SK-N-SH (cell line): ENCODE results near the gene ST6GALNAC6. TPM values are rescaled to one million over a fixed set of nuclear protein-coding genes. Genes with fewer than 3 reads are reported as not detected.

Source experiments
- CTCF ChIA-PET: fragments of 300-600, 350-600 bp; formaldehyde crosslinking; extraction: SDS; loops from one replicate; lab custom pipeline; 2021; lab: Yijun Ruan, JAX
- POLR2A ChIA-PET: fragments of 350-600 bp; sonication (Branson Sonifier 250); formaldehyde crosslinking; extraction: SDS; loops from one replicate; lab custom pipeline; 2020; ENCODE audit warnings: antibody characterized with exemption, inconsistent platforms; lab: Yijun Ruan, JAX
- DNase-seq: peaks from one replicate; pipeline ENCODE4 v3.0.0; 2012
- H2AFZ ChIP-seq: fragments of 200-600 bp; sonication (generic); 2 replicates; pipeline ENCODE4 v1.8.1; 2016; ENCODE audit warnings: antibody characterized with exemption, mild to moderate bottlenecking, low read depth
- H3F3A ChIP-seq: fragments of 200-600 bp; sonication (generic); replicated peaks from 2 replicates; pipeline ENCODE3; 2016; ENCODE audit warnings: antibody characterized with exemption, mild to moderate bottlenecking; ENCODE audit not compliant: insufficient read depth
- H3K27ac ChIP-seq, 2 experiments: fragments of 200-500 bp in 1 of 2; fragments of 200-600 bp in 1 of 2; sonication (Bioruptor generic) in 1 of 2; sonication (generic), shearing (Covaris generic) in 1 of 2; 2 replicates each; pipeline versions ENCODE4 v1.5.1 to v1.6.1; 2014 to 2016; ENCODE audit warnings: low read depth in 2 of 2, inconsistent platforms in 1 of 2, low read length in 1 of 2, mild to moderate bottlenecking in 1 of 2, mixed read lengths in 1 of 2
- H3K27me3 ChIP-seq: fragments of 200-600 bp; sonication (generic), shearing (Covaris generic); 2 replicates; pipeline ENCODE4 v1.6.1; 2016; ENCODE audit warnings: mixed run types; ENCODE audit not compliant: insufficient read depth
- H3K36me3 ChIP-seq, 2 experiments: fragments of 200-500 bp in 1 of 2; fragments of 200-600 bp in 1 of 2; sonication (Bioruptor generic) in 1 of 2; sonication (generic) in 1 of 2; replicated peaks in 1 of 2; 2 replicates each; pipeline versions ENCODE3 to v1.5.1; 2014 to 2016; ENCODE audit warnings: low read length in 1 of 2, mild to moderate bottlenecking in 1 of 2; ENCODE audit not compliant: insufficient read depth in 2 of 2, control insufficient read depth in 1 of 2
- H3K4me1 ChIP-seq, 2 experiments: fragments of 200-500 bp in 1 of 2; fragments of 200-600 bp in 1 of 2; sonication (Bioruptor generic) in 1 of 2; sonication (generic), shearing (Covaris generic) in 1 of 2; 2 replicates each; pipeline versions ENCODE4 v1.5.1 to v1.6.1; 2014 to 2016; ENCODE audit warnings: low read depth in 1 of 2, low read length in 1 of 2, mixed run types in 1 of 2; ENCODE audit not compliant: insufficient read depth in 2 of 2, control insufficient read depth in 1 of 2
- H3K4me2 ChIP-seq: fragments of 200-600 bp; sonication (generic), shearing (Covaris generic); 2 replicates; pipeline ENCODE4 v1.6.1; 2017; ENCODE audit warnings: mixed run types
- H3K4me3 ChIP-seq, 2 experiments: fragments of 200-500 bp in 1 of 2; fragments of 200-600 bp in 1 of 2; sonication (Bioruptor generic) in 1 of 2; sonication (generic), shearing (Covaris generic) in 1 of 2; 2 replicates each; pipeline versions ENCODE4 v1.5.1 to v1.8.1; 2014 to 2016; ENCODE audit warnings: low read depth in 2 of 2, inconsistent platforms in 1 of 2, low read length in 1 of 2, mild to moderate bottlenecking in 1 of 2, mixed read lengths in 1 of 2, moderate library complexity in 1 of 2
- H3K79me2 ChIP-seq: fragments of 200-600 bp; sonication (generic); 2 replicates; pipeline ENCODE4 v1.8.1; 2017; ENCODE audit warnings: mild to moderate bottlenecking; ENCODE audit not compliant: insufficient read depth
- H3K9ac ChIP-seq: fragments of 200-600 bp; sonication (generic); 2 replicates; pipeline ENCODE4 v1.6.1; 2017; ENCODE audit warnings: mixed run types
- H3K9me2 ChIP-seq: fragments of 200-600 bp; sonication (generic); 2 replicates; pipeline ENCODE4 v1.6.1; 2017; ENCODE audit warnings: mixed run types
- H3K9me3 ChIP-seq: fragments of 200-600 bp; sonication (generic); 2 replicates; pipeline ENCODE4 v1.6.1; 2017; ENCODE audit warnings: mixed run types, mild to moderate bottlenecking, moderate library complexity
- H4K20me1 ChIP-seq: fragments of 200-600 bp; sonication (generic); 2 replicates; pipeline ENCODE4 v1.6.1; 2017; ENCODE audit warnings: mild to moderate bottlenecking, mixed run types; ENCODE audit not compliant: insufficient read depth
- CTCF ChIP-seq: fragments of 200-600 bp; sonication (generic); IDR thresholded peaks from 2 replicates; pipeline ENCODE4 v1.6.1; 2017; ENCODE audit warnings: antibody characterized with exemption, mild to moderate bottlenecking, moderate library complexity
- ELF1 ChIP-seq: IDR thresholded peaks from 2 replicates; pipeline ENCODE4 v1.4.0; 2012
- EP300 ChIP-seq, 2 experiments: IDR thresholded peaks; 2 replicates each; pipeline versions ENCODE4 v1.4.0 to v1.6.1; 2012; ENCODE audit warnings: borderline replicate concordance in 1 of 2, low read depth in 1 of 2, low read length in 1 of 2
- FOXJ3 ChIP-seq: sonication (generic); formaldehyde crosslinking; IDR thresholded peaks from 2 replicates; pipeline ENCODE4 v1.5.1; 2020; ENCODE audit warnings: mild to moderate bottlenecking, missing genetic modification reagents
- GABPA ChIP-seq: IDR thresholded peaks from 2 replicates; pipeline ENCODE4 v1.4.0; 2012; ENCODE audit warnings: low read depth, mild to moderate bottlenecking
- JUND ChIP-seq: IDR thresholded peaks from 2 replicates; pipeline ENCODE4 v1.4.0; 2012
- MEF2A ChIP-seq: IDR thresholded peaks from 2 replicates; pipeline ENCODE4 v1.4.0; 2012; ENCODE audit warnings: low read depth, borderline replicate concordance
- MXI1 ChIP-seq: IDR thresholded peaks from 2 replicates; pipeline ENCODE4 v1.6.1; 2012; ENCODE audit warnings: mild to moderate bottlenecking, low read depth, low read length, improper control_type of control experiment
- RAD21 ChIP-seq: IDR thresholded peaks from 2 replicates; pipeline ENCODE4 v1.6.1; 2012; ENCODE audit warnings: mild to moderate bottlenecking, low read length
- RCOR1 ChIP-seq: fragments of 150-350 bp; IDR thresholded peaks from 2 replicates; pipeline ENCODE4 v1.6.1; 2017; ENCODE audit warnings: antibody characterized with exemption, low read length
- RFX5 ChIP-seq: IDR thresholded peaks from 2 replicates; pipeline ENCODE4 v1.6.1; 2012; ENCODE audit warnings: mild to moderate bottlenecking, improper control_type of control experiment, low read length
- RXRA ChIP-seq: IDR thresholded peaks from 2 replicates; pipeline ENCODE4 v1.4.0; 2012; ENCODE audit warnings: low read depth, mild to moderate bottlenecking, borderline replicate concordance
- SIN3A ChIP-seq: IDR thresholded peaks from 2 replicates; pipeline ENCODE4 v1.6.1; 2012; ENCODE audit warnings: low read depth, mild to moderate bottlenecking, low read length, moderate library complexity, borderline replicate concordance
- SMC3 ChIP-seq: IDR thresholded peaks from 2 replicates; pipeline ENCODE4 v1.6.1; 2012; ENCODE audit warnings: low read depth, low read length, improper control_type of control experiment
- TAF1 ChIP-seq: IDR thresholded peaks from 2 replicates; pipeline ENCODE4 v1.6.1; 2012; ENCODE audit warnings: low read depth, mild to moderate bottlenecking, low read length, moderate library complexity, borderline replicate concordance
- TEAD4 ChIP-seq: IDR thresholded peaks from 2 replicates; pipeline ENCODE4 v1.4.0; 2012; ENCODE audit warnings: mild to moderate bottlenecking, borderline replicate concordance; ENCODE audit not compliant: insufficient read depth
- USF1 ChIP-seq: IDR thresholded peaks from 2 replicates; pipeline ENCODE4 v1.4.0; 2012; ENCODE audit warnings: low read depth, borderline replicate concordance
- USF2 ChIP-seq: fragments of 150-350 bp; IDR thresholded peaks from 2 replicates; pipeline ENCODE4 v1.6.1; 2017; ENCODE audit warnings: antibody characterized with exemption, low read length, low read depth, borderline replicate concordance
- WGBS: methylation state at CpG from one replicate; pipeline ENCODE4 v1.1.6; 2017; ENCODE audit warnings: low lambda C conversion rate; 5-methylcytosine and 5-hydroxymethylcytosine counted together
- polyA plus RNA-seq, 3 experiments: library from polyadenylated mRNA; depleted of rRNA; stranded (reverse); fragments of >200 nt; gene quantifications; 2 replicates each; pipeline ENCODE4 v1.2.3, GENCODE V29; 2012

Gene ST6GALNAC6
- polyA plus RNA-seq, 1 of the 3 experiments (the other 2 are of a cell fraction) = 34.8 TPM

GRCh38 chr9:127869310-127870152, 29.9 kb downstream of the ST6GALNAC6 start:
- Histone ChIP-seq H3K4me3 (peak overlapping the region in 1 of 2 experiments; percentile 46; a peak in 1 of 4 replicates), H4K20me1 (no peaks in the 10 kb centered on the region), H3K9me2 (no peaks in the 10 kb centered on the region), H3K9ac (no peak overlapping the region), H3K4me2 (no peak overlapping the region), H3K27ac (no peak overlapping the region), H3K36me3 (peaks cover 0 to 12% of the 10 kb centered on the region in 2 experiments), H3F3A (no peaks in the 10 kb centered on the region), H3K79me2 (no peaks in the 10 kb centered on the region), H3K27me3 (no peaks in the 10 kb centered on the region), H2AFZ (no peak overlapping the region), H3K4me1 (peaks cover 0 to 12% of the 10 kb centered on the region in 2 experiments; a peak in 1 of 4 replicates), H3K9me3 (no peaks in the 10 kb centered on the region)
- WGBS = 68% methylated on average over 16 of the region's 18 CpGs
- peak; percentile 97 for DNase-seq
- CTCF ChIA-PET = interaction anchor here (0.5 to 10.6 kb wide), 70 partner anchors 9 to 379 kb away, joined by 3 to 116 read pairs (median 5); partner anchors contain the start of genes CDK9, ENG, FPGS and PIP5KL1
- TF ChIP-seq ELF1 (no peak), GABPA (no peak), SIN3A (no peak), SMC3 (peak; percentile 94), JUND (no peak), RFX5 (no peak), RXRA (no peak), TAF1 (no peak), RCOR1 (no peak), RAD21 (peak; percentile 95), TEAD4 (no peak), USF1 (no peak), FOXJ3 (CRISPR knock-in tag) (no peak), CTCF (peak; percentile 83), MEF2A (no peak), MXI1 (no peak), USF2 (no peak), EP300 (IDR thresholded peaks at IDR 0.05; ENCODE audit: borderline replicate concordance in 1 of 2, low read depth in 1 of 2, low read length in 1 of 2) (no peak)
- POLR2A ChIA-PET = interaction anchor here (0.8 to 2.0 kb wide), 6 partner anchors 15 to 134 kb away, joined by 3 to 9 read pairs (median 4); partner anchors contain the start of genes FPGS and TOR2A
